ENCODE data around the gene GARS1.
"Not testable (repeated sequence)": the region's sequence is repeated elsewhere in the genome, so short reads cannot be mapped to it uniquely, and the experiment has no call there.

GARS1 gene, protein sequence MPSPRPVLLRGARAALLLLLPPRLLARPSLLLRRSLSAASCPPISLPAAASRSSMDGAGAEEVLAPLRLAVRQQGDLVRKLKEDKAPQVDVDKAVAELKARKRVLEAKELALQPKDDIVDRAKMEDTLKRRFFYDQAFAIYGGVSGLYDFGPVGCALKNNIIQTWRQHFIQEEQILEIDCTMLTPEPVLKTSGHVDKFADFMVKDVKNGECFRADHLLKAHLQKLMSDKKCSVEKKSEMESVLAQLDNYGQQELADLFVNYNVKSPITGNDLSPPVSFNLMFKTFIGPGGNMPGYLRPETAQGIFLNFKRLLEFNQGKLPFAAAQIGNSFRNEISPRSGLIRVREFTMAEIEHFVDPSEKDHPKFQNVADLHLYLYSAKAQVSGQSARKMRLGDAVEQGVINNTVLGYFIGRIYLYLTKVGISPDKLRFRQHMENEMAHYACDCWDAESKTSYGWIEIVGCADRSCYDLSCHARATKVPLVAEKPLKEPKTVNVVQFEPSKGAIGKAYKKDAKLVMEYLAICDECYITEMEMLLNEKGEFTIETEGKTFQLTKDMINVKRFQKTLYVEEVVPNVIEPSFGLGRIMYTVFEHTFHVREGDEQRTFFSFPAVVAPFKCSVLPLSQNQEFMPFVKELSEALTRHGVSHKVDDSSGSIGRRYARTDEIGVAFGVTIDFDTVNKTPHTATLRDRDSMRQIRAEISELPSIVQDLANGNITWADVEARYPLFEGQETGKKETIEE

DNA sequence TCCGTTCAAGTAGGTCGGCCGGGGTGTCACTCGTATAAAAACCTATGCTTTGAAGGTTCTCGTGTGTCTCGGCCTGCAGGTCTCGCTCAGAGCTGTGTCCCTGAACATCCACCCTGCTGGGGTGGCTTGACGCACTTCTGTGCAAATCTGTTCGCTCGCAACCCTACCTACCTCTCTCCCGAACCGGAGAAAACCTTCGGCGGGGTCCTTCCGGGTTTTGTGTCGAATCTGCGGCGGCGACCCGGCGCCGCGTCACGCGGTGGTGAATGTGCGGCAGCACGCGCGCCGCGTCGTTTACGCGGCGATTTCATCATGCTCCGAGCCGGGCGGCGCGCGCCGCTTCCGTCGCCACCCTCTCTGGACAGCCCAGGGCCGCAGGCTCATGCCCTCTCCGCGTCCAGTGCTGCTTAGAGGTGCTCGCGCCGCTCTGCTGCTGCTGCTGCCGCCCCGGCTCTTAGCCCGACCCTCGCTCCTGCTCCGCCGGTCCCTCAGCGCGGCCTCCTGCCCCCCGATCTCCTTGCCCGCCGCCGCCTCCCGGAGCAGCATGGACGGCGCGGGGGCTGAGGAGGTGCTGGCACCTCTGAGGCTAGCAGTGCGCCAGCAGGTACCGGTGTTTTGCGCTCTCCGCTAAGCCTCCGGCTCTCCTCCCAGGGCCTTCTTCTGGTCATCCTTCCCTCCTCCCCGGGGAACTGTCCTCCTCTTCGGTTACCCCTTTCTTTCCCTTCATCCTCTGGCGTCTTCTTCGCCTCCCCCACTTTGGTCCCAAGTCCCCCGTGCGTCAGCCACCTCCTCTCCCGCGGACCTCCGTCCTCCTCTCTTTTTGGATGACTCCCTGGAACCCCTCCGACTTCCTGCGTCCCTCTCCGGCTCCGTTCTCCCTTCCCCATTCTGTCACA is at the start of gene GARS1:
GARS1 (plus strand) TSS at position 339 of the 896 bp plus-strand sequence; CDS start at position 383, 44 bp downstream.
- no peak for FAIRE-seq

DNA sequence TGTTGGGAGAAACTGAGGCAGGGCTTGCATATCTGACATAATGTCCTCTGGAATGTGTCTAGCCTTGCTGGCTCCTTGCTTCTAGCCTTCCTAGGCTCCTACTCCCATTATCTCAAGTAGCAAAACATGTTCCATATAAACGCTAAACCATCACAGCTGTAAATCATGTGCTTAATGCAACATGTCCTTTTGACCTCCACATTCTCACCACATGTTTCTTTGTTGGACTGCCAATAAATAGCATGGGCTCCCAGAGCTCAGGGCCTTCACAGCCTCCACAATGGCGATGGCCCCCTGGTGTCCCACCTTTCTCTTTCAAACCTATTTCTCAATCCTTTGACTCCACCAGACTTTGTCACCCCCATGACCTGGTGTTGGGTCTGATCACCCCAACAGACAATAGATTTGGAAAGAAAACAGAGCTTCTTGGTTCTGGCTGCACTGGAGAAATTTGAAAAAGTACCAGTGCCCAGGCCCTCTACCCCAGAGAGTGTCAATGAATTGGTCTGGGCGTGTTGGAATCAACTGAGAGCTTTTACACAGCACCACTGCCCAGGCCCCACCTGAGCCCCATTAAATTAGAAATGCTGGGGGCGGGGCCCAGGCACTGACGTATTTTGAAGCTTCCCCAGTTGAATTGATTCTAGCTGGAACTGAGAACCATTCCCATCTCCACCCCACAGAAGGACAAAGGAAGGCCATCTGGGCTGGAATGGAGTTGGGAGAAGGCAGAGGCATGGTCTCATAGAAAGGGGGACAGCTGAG is 48.7 kb upstream of the GARS1 start:
- FAIRE-seq: no peak

- no peak for FAIRE-seq
Measured at GRCh38 chr7:30546596-30546995, 48.1 kb upstream of the GARS1 start.

GRCh38 chr7:30548845-30549244 is 45.8 kb upstream of the GARS1 start:
- peak; percentile 21 for FAIRE-seq

DNA sequence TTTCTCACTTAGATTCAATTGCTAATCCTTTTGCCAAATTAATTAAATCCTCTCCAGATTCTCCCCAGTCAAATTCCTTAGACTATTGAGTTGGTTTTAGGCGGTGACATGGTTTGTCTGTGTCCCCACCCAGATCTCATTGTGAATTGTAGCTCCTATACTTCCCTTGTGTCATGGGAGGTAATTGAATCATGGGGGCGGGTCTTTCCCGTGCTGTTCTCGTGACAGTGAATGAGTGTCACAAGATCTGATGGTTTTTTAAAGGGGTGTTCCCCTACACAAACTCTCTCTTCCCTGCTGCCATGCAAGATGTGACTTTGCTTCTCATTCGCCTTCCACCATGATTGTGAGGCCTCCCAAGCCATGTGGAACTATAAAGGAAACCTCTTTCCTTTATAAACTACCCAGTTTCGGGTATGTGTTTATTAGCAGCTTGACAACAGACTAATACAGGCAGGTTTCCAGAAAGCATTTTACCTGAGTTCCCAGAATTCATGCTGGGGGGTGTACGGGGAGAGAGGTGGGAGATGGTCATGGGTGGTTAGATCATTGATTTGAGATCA is 44.7 kb upstream of the GARS1 start:
- FAIRE-seq: no peak

DNA sequence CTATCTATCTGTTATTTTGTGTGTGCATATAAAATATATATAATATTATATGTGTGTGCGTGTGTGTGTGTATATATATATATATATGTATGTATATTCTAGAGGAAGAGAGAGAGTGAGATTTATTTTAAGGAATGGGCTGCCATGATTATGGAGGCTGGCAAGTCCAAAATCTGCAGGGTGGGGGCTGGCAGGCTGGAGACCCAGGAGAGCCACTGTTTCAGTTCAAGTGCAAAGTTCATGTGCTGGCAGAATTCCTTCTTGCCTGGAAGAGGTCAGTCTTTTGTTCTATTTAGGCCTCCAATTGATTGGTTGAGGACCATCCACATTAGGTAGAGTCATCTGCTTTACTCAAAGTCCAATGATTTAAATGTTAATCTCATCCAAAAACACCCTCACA is 42.3 kb upstream of the GARS1 start:
- FAIRE-seq: no peak

GRCh38 chr7:30553141-30553540 is 41.5 kb upstream of the GARS1 start:
- FAIRE-seq: no peak

- no peak for FAIRE-seq
Measured at GRCh38 chr7:30553546-30553945, 41.1 kb upstream of the GARS1 start.

GRCh38 chr7:30555525-30555924 is 39.2 kb upstream of the GARS1 start:
- no peak for FAIRE-seq

DNA sequence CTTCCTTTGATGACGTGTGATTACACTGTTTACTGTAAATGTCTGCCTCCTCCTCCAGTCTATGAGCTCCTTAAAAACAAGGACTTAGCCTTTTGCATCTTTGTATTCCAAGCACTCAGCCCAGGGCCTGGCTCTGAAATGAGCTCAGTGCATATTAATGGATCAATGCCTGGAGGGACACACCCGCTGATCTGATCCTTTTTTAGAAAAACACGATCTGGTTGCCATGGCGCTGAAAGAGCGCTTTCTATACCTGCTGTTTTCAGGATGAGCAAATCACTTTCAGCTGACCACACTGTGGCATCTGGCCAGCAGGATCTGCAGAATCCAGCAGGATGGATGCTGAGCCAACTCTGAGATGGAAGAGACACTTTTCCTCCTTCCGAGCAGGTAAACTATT is 37.8 kb upstream of the GARS1 start:
- FAIRE-seq: no peak

- no peak for FAIRE-seq
Measured at GRCh38 chr7:30557245-30557644, 37.4 kb upstream of the GARS1 start.

GRCh38 chr7:30559611-30560010 is 35.1 kb upstream of the GARS1 start:
- FAIRE-seq: no peak

DNA sequence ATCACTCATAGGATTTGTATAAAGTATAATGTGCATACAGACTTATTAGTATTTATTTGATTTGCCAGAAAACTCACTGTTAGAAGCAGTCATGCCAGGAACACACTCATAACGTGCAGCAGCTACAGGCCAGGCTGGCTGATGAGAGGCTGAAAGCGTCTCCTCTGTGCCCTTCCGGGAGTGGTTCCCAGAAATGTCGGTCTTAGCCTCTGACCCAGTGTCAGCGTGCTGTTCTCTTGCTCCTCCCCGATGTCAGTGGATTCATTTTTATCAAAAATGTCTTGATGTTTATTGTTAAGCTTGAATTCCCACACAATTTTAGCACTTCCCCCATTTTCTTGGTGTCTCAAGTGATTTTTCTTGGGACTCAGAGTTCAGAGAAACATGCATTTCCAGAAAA is 33.3 kb upstream of the GARS1 start:
- no peak for FAIRE-seq

GRCh38 chr7:30562498-30562897 is 32.2 kb upstream of the GARS1 start:
- FAIRE-seq: no peak

- FAIRE-seq: no peak
Measured at GRCh38 chr7:30562909-30563308, 31.8 kb upstream of the GARS1 start.

GRCh38 chr7:30563326-30563942 is 31.2 kb upstream of the GARS1 start:
- FAIRE-seq: no peak

DNA sequence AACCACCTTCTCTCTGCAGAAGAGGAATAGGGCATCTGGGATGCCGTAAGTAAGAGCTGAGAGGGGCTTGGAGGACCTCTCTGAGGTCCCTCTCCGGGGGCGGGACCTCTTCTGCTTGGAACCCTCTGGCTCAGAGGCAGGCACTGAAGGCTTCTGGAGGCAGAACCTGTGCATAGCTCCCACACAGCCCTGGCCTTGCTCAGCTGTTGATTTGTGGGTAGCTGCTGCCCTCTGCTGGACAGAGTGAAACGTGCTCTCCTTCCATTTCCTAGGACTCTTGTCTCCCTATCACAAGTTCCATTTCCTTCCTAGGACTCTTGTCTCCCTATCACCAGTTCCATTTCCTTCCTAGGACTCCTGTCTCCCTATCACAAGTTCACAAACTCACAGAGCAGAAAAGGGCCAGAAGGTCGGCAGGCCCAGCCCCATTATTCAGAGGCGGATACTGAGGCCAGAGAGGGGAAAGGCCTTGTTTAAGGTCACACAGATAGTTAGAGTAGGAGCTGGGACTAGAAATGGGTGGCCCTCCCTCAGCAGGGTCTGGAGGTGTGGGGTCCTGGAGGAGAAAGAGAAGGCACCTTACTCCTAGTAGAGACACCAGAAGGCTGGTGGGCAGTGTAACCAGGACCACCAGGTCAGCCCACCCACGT is 30.3 kb upstream of the GARS1 start:
- no peak for FAIRE-seq

- FAIRE-seq: no peak
Measured at GRCh38 chr7:30566596-30566995, 28.1 kb upstream of the GARS1 start.

- no peak for FAIRE-seq
Measured at GRCh38 chr7:30567081-30567480, 27.6 kb upstream of the GARS1 start.

DNA sequence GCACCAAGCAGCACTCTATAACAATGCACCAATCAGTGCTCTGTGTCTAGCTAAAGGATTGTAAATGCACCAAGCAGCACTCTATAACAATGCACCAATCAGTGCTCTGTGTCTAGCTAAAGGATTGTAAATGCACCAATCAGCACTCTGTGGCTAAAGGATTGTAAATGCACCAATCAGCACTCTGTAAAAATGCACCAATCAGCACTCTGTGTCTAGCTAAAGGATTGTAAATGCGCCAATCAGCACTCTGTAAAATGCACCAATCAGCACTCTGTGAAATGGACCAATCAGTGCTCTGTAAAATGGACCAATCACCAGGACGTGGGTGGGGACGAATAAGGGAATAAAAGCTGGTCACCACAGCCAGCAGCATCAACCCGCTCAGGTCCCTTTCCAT is 24.4 kb upstream of the GARS1 start:
- not testable (repeated sequence) for FAIRE-seq

Measured in endometrium (tissue), 2 donors.